MM.1S (cell line): ENCODE results near the gene PCNX3.
A peak's percentile ranks its signal among the peaks of the same experiment; 100 is the strongest.

Source experiments
- DNase-seq: peaks from one replicate; pipeline ENCODE4 v3.0.0-alpha.2; 2015
- H2AFZ ChIP-seq: fragments of 300-600 bp; sonication (generic); 2 replicates; pipeline ENCODE4 v1.6.0; 2016; ENCODE audit warnings: antibody characterized with exemption, low read length
- H3F3A ChIP-seq: fragments of 300-600 bp; sonication (generic); 2 replicates; pipeline ENCODE4 v1.6.1; 2016; ENCODE audit warnings: mild to moderate bottlenecking, antibody characterized with exemption, low read length, moderate library complexity, mixed read lengths; ENCODE audit not compliant: insufficient read depth
- H3K27ac ChIP-seq: fragments of 300-600 bp; sonication (generic); 2 replicates; pipeline ENCODE4 v1.5.1; 2016; ENCODE audit warnings: mild to moderate bottlenecking, low read length
- H3K27me3 ChIP-seq: fragments of 300-600 bp; sonication (generic); replicated peaks from 2 replicates; pipeline ENCODE4 v1.6.0; 2016; ENCODE audit warnings: low read length; ENCODE audit not compliant: insufficient read depth
- H3K36me3 ChIP-seq: fragments of 300-600 bp; sonication (generic); replicated peaks from 2 replicates; pipeline ENCODE4 v1.6.1; 2016; ENCODE audit warnings: mild to moderate bottlenecking, low read length, mixed read lengths; ENCODE audit not compliant: insufficient read depth
- H3K4me1 ChIP-seq: fragments of 300-600 bp; sonication (generic); 2 replicates; pipeline ENCODE4 v1.6.1; 2016; ENCODE audit warnings: low read length, mixed read lengths
- H3K4me2 ChIP-seq: fragments of 300-600 bp; sonication (generic); 2 replicates; pipeline ENCODE4 v1.6.0; 2016; ENCODE audit warnings: low read depth, low read length
- H3K4me3 ChIP-seq: fragments of 300-600 bp; sonication (generic); 2 replicates; pipeline ENCODE4 v1.5.1; 2016; ENCODE audit warnings: low read length, mixed read lengths
- H3K79me2 ChIP-seq: fragments of 300-600 bp; sonication (generic); 2 replicates; pipeline ENCODE4 v1.6.1; 2016; ENCODE audit warnings: mixed run types, low read length, mixed read lengths
- H3K9ac ChIP-seq: fragments of 300-600 bp; sonication (generic); 2 replicates; pipeline ENCODE4 v1.6.1; 2016; ENCODE audit warnings: low read length, mixed read lengths
- H3K9me2 ChIP-seq: fragments of 300-600 bp; sonication (generic); replicated peaks from 2 replicates; pipeline ENCODE4 v1.6.1; 2016; ENCODE audit warnings: mild to moderate bottlenecking, low read length, mixed read lengths; ENCODE audit not compliant: insufficient read depth
- H3K9me3 ChIP-seq: fragments of 300-600 bp; sonication (generic); replicated peaks from 2 replicates; pipeline ENCODE4 v1.6.1; 2016; ENCODE audit warnings: mild to moderate bottlenecking, low read length, mixed read lengths; ENCODE audit not compliant: insufficient read depth
- H4K20me1 ChIP-seq: fragments of 300-600 bp; sonication (generic); 2 replicates; pipeline ENCODE4 v1.6.1; 2016; ENCODE audit warnings: mild to moderate bottlenecking, low read length, moderate library complexity, mixed read lengths; ENCODE audit not compliant: insufficient read depth
- CTCF ChIP-seq: fragments of 300-600 bp; sonication (generic); IDR thresholded peaks from 2 replicates; pipeline ENCODE4 v1.5.1; 2016; ENCODE audit warnings: antibody characterized with exemption, low read length, mixed read lengths
- EZH2 ChIP-seq: fragments of 300-600 bp; sonication (generic); optimal IDR thresholded peaks from 2 replicates; pipeline ENCODE3; 2017; ENCODE audit warnings: low read depth, mild to moderate bottlenecking, antibody characterized with exemption, low read length, mixed read lengths
- EZH2phosphoT487 ChIP-seq: fragments of 300-600 bp; sonication (generic); IDR thresholded peaks from 2 replicates; pipeline ENCODE4 v1.6.1; 2018; ENCODE audit warnings: antibody characterized with exemption, low read length

The PCNX3 gene

GRCh38 chr11:65651589-65652510 lies 36.3 kb downstream of the PCNX3 start:
- no peaks in the 10 kb centered on the region for H3K9me2 ChIP-seq
- no peaks in the 10 kb centered on the region for H4K20me1 ChIP-seq
- TF ChIP-seq EZH2: no peak
- no peak for TF ChIP-seq CTCF
- peak overlapping the region; percentile 95 for H3K4me2 ChIP-seq
- H3K9me3 ChIP-seq: no peaks in the 10 kb centered on the region
- H3K27me3 ChIP-seq: no peaks in the 10 kb centered on the region
- H3K79me2 ChIP-seq: no peaks in the 10 kb centered on the region
- peak overlapping the region; percentile 74; the same call in 1 of the 2 replicates for H3K9ac ChIP-seq
- H3K4me3 ChIP-seq: peak overlapping the region; percentile 70
- H3K4me1 ChIP-seq: peaks cover 16% of the 10 kb centered on the region
- H3K36me3 ChIP-seq: no peaks in the 10 kb centered on the region
- peak overlapping the region; percentile 77 for H2AFZ ChIP-seq
- peaks cover 31% of the 10 kb centered on the region for H3F3A ChIP-seq
- H3K27ac ChIP-seq: peak overlapping the region; percentile 86; the same call in 1 of the 2 replicates
- no peak for DNase-seq

- H3K4me2 ChIP-seq: peak overlapping the region; percentile 95
- peaks cover 4% of the 10 kb centered on the region; the same call in 1 of the 2 replicates for H3K79me2 ChIP-seq
- no peaks in the 10 kb centered on the region for H4K20me1 ChIP-seq
- TF ChIP-seq EZH2 (no peak), EZH2phosphoT487 (no peak), CTCF (no peak)
- no peaks in the 10 kb centered on the region for H3K36me3 ChIP-seq
- H3K9me3 ChIP-seq: no peaks in the 10 kb centered on the region
- peak overlapping the region; percentile 77 for H2AFZ ChIP-seq
- H3K9ac ChIP-seq: peak overlapping the region; percentile 74
- no peaks in the 10 kb centered on the region for H3K9me2 ChIP-seq
- peak overlapping the region; percentile 86 for H3K27ac ChIP-seq
- DNase-seq: peak; percentile 96
- H3K4me1 ChIP-seq: peaks cover 16% of the 10 kb centered on the region
- H3K27me3 ChIP-seq: no peaks in the 10 kb centered on the region
- H3K4me3 ChIP-seq: peak overlapping the region; percentile 70
- peaks cover 31% of the 10 kb centered on the region for H3F3A ChIP-seq
Observed at GRCh38 chr11:65652511-65653228, 37.1 kb downstream of the PCNX3 start.

GRCh38 chr11:65653229-65654225 lies 38.0 kb downstream of the PCNX3 start:
- Histone ChIP-seq H3K9ac (peak overlapping the region; percentile 74), H3K9me2 (no peaks in the 10 kb centered on the region), H3K4me3 (peak overlapping the region; percentile 70), H3K27ac (peak overlapping the region; percentile 86), H2AFZ (0 out of 2 replicates have a peak overlapping the region, but pooled peaks have one; percentile 77), H3K9me3 (no peaks in the 10 kb centered on the region), H3K27me3 (no peaks in the 10 kb centered on the region), H3K36me3 (no peaks in the 10 kb centered on the region), H4K20me1 (no peaks in the 10 kb centered on the region), H3K4me2 (peak overlapping the region; percentile 95), H3K4me1 (peaks cover 16% of the 10 kb centered on the region), H3F3A (peaks cover 31% of the 10 kb centered on the region), H3K79me2 (peaks cover 6% of the 10 kb centered on the region)
- no peak for DNase-seq
- TF ChIP-seq EZH2 (no peak), EZH2phosphoT487 (no peak), CTCF (no peak)
